ENCODE data around the gene TVP23C.

TVP23C gene

DNA sequence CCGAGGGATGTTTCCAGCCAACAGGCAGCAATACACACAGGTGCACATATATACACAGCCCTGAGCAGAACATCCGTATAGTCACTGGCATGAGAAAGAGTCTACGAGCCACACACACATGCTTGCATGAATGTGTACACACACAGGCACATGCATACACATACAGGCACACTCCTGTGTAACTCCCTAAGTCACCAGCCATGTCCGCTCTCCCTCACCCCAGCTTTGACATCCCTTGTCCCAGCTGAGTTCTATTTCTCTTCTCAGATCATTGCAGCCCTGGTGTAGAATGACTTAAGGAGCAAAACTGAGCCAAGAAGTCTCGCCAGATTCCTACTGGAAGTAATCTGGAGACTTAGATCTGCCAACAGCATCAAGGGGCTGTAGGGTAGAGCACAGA lies 108.9 kb downstream of the TVP23C start:
- Mint-ChIP-seq H3K27ac (no peak overlapping the region), H3K9me3 (peaks cover 11% of the 10 kb centered on the region), H3K36me3 (ENCODE audit: low read depth) (peaks cover 38% of the 10 kb centered on the region), H3K4me3 (no peak overlapping the region), H3K4me1 (peaks cover 16% of the 10 kb centered on the region), H3K27me3 (ENCODE audit: low read depth, poor library complexity) (no peaks in the 10 kb centered on the region)
- TF ChIP-seq CTCF (IDR thresholded peaks at IDR 0.05) = no peak
- DNase-seq = no peak

GRCh38 chr17:15453782-15454181 lies 109.5 kb downstream of the TVP23C start:
- peaks cover 38% of the 10 kb centered on the region for H3K36me3 Mint-ChIP-seq (ENCODE audit: low read depth)
- H3K4me1 Mint-ChIP-seq = peaks cover 16% of the 10 kb centered on the region
- DNase-seq = no peak
- H3K27me3 Mint-ChIP-seq (ENCODE audit: low read depth, poor library complexity) = no peaks in the 10 kb centered on the region
- TF ChIP-seq CTCF (IDR thresholded peaks at IDR 0.05) = no peak
- no peak overlapping the region for H3K27ac Mint-ChIP-seq
- peaks cover 11% of the 10 kb centered on the region for H3K9me3 Mint-ChIP-seq
- H3K4me3 Mint-ChIP-seq = no peak overlapping the region

GRCh38 chr17:15453246-15453645 lies 110.0 kb downstream of the TVP23C start:
- Mint-ChIP-seq H3K4me1 (peaks cover 14% of the 10 kb centered on the region), H3K9me3 (peaks cover 11% of the 10 kb centered on the region), H3K36me3 (ENCODE audit: low read depth) (peaks cover 38% of the 10 kb centered on the region), H3K27ac (no peak overlapping the region), H3K4me3 (no peak overlapping the region), H3K27me3 (ENCODE audit: low read depth, poor library complexity) (no peaks in the 10 kb centered on the region)
- no peak for TF ChIP-seq CTCF (IDR thresholded peaks at IDR 0.05)
- DNase-seq = no peak

GRCh38 chr17:15452746-15453145 lies 110.5 kb downstream of the TVP23C start:
- H3K36me3 Mint-ChIP-seq (ENCODE audit: low read depth) = peaks cover 34% of the 10 kb centered on the region
- no peak overlapping the region for H3K4me3 Mint-ChIP-seq
- no peak for DNase-seq
- H3K4me1 Mint-ChIP-seq = peaks cover 9% of the 10 kb centered on the region
- no peak for TF ChIP-seq CTCF (IDR thresholded peaks at IDR 0.05)
- no peak overlapping the region for H3K27ac Mint-ChIP-seq
- no peaks in the 10 kb centered on the region for H3K27me3 Mint-ChIP-seq (ENCODE audit: low read depth, poor library complexity)
- peaks cover 11% of the 10 kb centered on the region for H3K9me3 Mint-ChIP-seq

Measured in nephron progenitor cell (in vitro differentiated cells).